Tibial artery (tissue), 4 donors: ENCODE results near the gene WDR81.

Experiments used
- DNase-seq, 2 donors: peaks; one replicate each; pipeline ENCODE4 v3.0.0-alpha.2; 2019
- H3K27ac ChIP-seq, 2 donors: fragments of 200-600 bp; sonication (generic) in 1 of 2; 1 replicate in 1 of 2; 2 replicates in 1 of 2; pipeline ENCODE4 v1.5.1; 2018 to 2019; ENCODE audit warnings: mild to moderate bottlenecking in 1 of 2
- H3K27me3 ChIP-seq, 2 donors: fragments of 200-600 bp; sonication (generic) in 1 of 2; one replicate each; pipeline versions ENCODE4 v1.5.1 to v1.6.0; 2016 to 2019
- H3K36me3 ChIP-seq, 3 donors: fragments of 200-600 bp; sonication (generic) in 2 of 3; one replicate each; pipeline ENCODE4 v1.5.1; 2016 to 2019; ENCODE audit warnings: mild to moderate bottlenecking in 2 of 3
- H3K4me1 ChIP-seq, 4 donors: fragments of 200-600 bp; sonication (generic) in 2 of 4; 1 replicate in 3 of 4; 2 replicates in 1 of 4; pipeline ENCODE4 v1.5.1; 2016 to 2019
- H3K4me3 ChIP-seq, 2 donors: fragments of 200-600 bp; sonication (generic) in 1 of 2; 1 replicate in 1 of 2; 2 replicates in 1 of 2; pipeline ENCODE4 v1.5.1; 2018 to 2019; ENCODE audit warnings: mild to moderate bottlenecking in 2 of 2
- H3K9me3 ChIP-seq, 3 donors: fragments of 200-600 bp; sonication (generic) in 1 of 3; one replicate each; pipeline ENCODE4 v1.5.1; 2016 to 2019
- CTCF ChIP-seq, 2 experiments: fragments of 200-600 bp in 1 of 2; fragments of 450-650 bp in 1 of 2; IDR thresholded peaks; one replicate each; pipeline ENCODE4 v1.5.1; 2017 to 2019; ENCODE audit warnings: antibody characterized with exemption in 2 of 2, mild to moderate bottlenecking in 1 of 2, moderate library complexity in 1 of 2
- intact Hi-C: fragments of 100-400 bp; cut with DNase I; formaldehyde crosslinking; loops from one replicate; pipeline ENCODE4 v1.15.0; 2023; ENCODE audit warnings: low total_unique reads

WDR81 gene

GRCh38 chr17:1755827-1756262 lies 31.3 kb downstream of the WDR81 start:
- TF ChIP-seq CTCF (IDR thresholded peaks at IDR 0.05) = no peak
- peaks cover 0 to 12% (median 5%) of the 10 kb centered on the region in 4 donors for H3K4me1 ChIP-seq
- H3K4me3 ChIP-seq = no peak overlapping the region
- H3K9me3 ChIP-seq = no peaks in the 10 kb centered on the region
- peaks cover 0 to 10% of the 10 kb centered on the region in 2 donors for H3K27me3 ChIP-seq
- intact Hi-C loops = no loop called here
- DNase-seq = no peak
- H3K36me3 ChIP-seq = no peaks in the 10 kb centered on the region
- H3K27ac ChIP-seq = no peak overlapping the region

DNA sequence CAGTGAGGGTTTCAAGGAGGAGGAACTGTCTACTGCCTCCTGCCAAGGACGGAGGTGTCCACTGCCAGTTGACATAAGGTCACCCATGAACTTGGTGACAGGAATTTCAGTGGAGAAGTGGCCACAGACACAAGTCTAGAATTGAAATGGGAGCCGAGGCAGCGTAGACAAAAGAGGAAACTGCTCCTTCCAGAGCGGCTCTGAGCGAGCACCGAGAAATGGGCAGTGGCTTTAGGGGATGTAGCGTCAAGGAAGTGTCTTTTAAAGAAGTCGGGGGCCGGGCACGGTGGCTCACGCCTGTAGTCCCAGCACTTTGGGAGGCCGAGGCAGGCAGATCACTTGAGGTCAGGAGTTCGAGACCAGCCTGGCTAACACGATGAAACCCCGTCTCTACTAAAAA lies 34.3 kb downstream of the WDR81 start:
- Histone ChIP-seq H3K9me3 (no peaks in the 10 kb centered on the region), H3K4me1 (peaks cover 0 to 16% (median 8%) of the 10 kb centered on the region in 4 donors), H3K4me3 (no peak overlapping the region), H3K27ac (no peak overlapping the region), H3K36me3 (no peaks in the 10 kb centered on the region), H3K27me3 (peaks cover 0 to 32% of the 10 kb centered on the region in 2 donors)
- no peak for TF ChIP-seq CTCF (IDR thresholded peaks at IDR 0.05)
- intact Hi-C loops = no loop called here
- DNase-seq = no peak

- peaks cover 0 to 32% of the 10 kb centered on the region in 2 donors for H3K27me3 ChIP-seq
- no peak for TF ChIP-seq CTCF (IDR thresholded peaks at IDR 0.05)
- no peaks in the 10 kb centered on the region for H3K36me3 ChIP-seq
- no peak for DNase-seq
- H3K27ac ChIP-seq = no peak overlapping the region
- H3K9me3 ChIP-seq = no peaks in the 10 kb centered on the region
- peaks cover 0 to 23% (median 9%) of the 10 kb centered on the region in 4 donors for H3K4me1 ChIP-seq
- no peak overlapping the region for H3K4me3 ChIP-seq
- intact Hi-C loops = no loop called here
These were observed 35.0 kb downstream of the WDR81 start for GRCh38 chr17:1759529-1759928.

DNA sequence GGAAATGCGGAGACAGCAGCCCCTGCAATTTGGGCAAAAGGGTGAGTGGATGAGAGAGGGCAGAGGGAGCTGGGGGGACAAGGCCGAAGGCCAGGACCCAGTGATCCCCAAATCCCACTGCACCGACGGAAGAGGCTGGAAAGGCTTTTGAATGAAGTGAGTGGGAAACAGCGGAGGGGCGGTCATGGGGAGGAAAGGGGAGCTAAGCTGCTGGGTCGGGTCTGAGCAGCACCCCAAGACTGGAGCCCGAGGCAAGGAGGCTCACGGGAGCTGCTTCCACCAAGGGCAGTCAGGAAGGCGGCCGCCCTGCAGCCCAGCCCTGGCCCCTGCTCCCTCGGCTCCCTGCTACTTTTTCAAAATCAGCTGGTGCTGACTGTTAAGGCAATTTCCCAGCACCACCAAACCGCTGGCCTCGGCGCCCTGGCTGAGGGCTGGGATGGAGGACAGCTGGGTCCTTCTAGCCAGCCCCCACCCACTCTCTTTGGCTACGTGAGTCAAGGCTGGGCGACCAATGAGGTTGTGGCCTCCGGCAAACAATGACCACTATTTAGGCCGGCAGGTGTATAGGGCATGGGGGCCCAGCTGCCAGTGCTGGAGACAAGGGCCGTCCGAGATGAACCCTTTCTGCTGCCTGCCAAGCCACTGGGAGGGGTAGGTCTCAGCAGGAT lies 37.9 kb downstream of the WDR81 start:
- H3K36me3 ChIP-seq = no peaks in the 10 kb centered on the region
- H3K4me1 ChIP-seq = peaks cover 0 to 23% (median 4%) of the 10 kb centered on the region in 4 donors
- H3K27me3 ChIP-seq = peaks cover 0 to 22% of the 10 kb centered on the region in 2 donors
- TF ChIP-seq CTCF (IDR thresholded peaks at IDR 0.05) = no peak
- H3K27ac ChIP-seq = peak overlapping the region; percentile 48 to 61
- peak in 1 of 2 donors; percentile 57 for DNase-seq
- H3K4me3 ChIP-seq = peak overlapping the region; percentile 40 to 47
- intact Hi-C loops = no loop called here
- no peaks in the 10 kb centered on the region for H3K9me3 ChIP-seq

DNA sequence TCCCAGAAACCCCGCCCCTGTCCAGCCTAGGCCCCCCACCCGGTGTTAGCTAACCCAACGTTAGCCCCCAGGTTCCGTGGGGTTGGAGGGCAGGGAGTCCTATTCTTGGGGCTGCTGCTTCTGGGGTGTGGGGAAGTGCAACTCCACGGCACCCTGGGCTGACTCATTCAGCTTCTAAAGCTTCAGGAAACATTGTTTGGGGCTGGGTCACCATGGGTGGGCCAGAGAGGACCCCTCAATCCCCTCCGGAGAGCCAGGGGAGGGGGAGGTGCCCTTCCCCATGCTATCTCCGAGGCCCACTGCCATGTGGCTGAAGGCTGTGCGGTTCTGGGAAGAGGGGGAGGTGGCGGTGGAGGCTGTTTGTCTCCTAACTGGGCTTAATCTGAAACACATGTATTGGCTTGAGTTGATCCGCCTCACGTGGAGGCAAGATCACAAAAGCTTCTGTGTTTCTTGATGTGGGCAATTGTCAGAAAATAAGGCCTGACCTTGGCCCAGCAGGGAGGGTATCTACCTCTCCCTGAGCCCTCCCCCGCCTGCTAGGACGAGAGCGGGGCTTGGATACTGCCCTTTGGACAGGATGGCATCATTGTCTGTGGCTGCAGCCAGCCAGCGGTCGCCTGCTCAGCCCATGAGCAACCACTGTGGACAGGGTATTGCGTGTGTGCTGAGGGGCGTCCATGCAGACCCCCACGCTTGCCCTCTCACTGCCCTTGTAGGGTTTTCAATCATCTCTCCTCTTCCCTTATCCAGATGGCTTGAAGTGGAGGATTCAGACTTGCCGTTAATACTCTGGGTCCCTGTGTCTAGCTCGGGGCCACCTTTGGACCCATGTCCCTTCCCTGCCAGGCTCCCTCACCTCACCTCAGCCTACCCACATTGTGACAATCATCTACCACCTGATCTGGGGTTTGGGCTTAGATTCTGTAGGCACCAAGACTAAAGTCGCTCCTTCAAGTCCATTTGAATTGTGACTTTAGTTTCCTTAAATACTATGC lies 38.7 kb downstream of the WDR81 start:
- Histone ChIP-seq H3K36me3 (peaks cover 0 to 3% (median 0%) of the 10 kb centered on the region in 3 donors), H3K9me3 (no peaks in the 10 kb centered on the region), H3K27ac (peak overlapping the region; percentile 48 to 61), H3K4me3 (peak overlapping the region; percentile 40 to 47), H3K4me1 (peaks cover 0 to 24% (median 4%) of the 10 kb centered on the region in 4 donors), H3K27me3 (peaks cover 0 to 22% of the 10 kb centered on the region in 2 donors)
- DNase-seq = peak; percentile 78 to 79
- TF ChIP-seq CTCF (IDR thresholded peaks at IDR 0.05) = no peak
- intact Hi-C loops = no loop called here
